CD14-positive monocyte (primary cell): ENCODE measurements around the gene CREB5. TPM values are rescaled to one million over a fixed set of nuclear protein-coding genes. Genes with fewer than 3 reads are reported as not detected.

Experiments
- DNase-seq, 3 donors: peaks; one replicate each; pipeline ENCODE4 v3.0.0-alpha.2; 2011 to 2022
- H2AFZ ChIP-seq: 2 replicates; pipeline ENCODE4 v1.6.0; 2012; ENCODE audit warnings: mild to moderate bottlenecking, low read depth, low read length, inconsistent platforms; ENCODE audit not compliant: insufficient read depth, poor library complexity, severe bottlenecking
- H3K27ac ChIP-seq, 2 donors: 1 replicate in 1 of 2; 2 replicates in 1 of 2; pipeline ENCODE4 v1.5.1; 2012 to 2013; ENCODE audit warnings: low read length in 2 of 2, control low read depth in 1 of 2, inconsistent platforms in 1 of 2, low read depth in 1 of 2, mild to moderate bottlenecking in 1 of 2
- H3K27me3 ChIP-seq, 2 donors: one replicate each; pipeline versions ENCODE4 v1.6.0 to v1.6.1; 2011 to 2013; ENCODE audit warnings: low read length in 2 of 2; ENCODE audit not compliant: control insufficient read depth in 2 of 2, insufficient read depth in 2 of 2
- H3K36me3 ChIP-seq, 2 donors: replicated peaks in 1 of 2; 1 replicate in 1 of 2; 2 replicates in 1 of 2; pipeline versions ENCODE4 v1.5.1 to v1.6.1; 2012 to 2013; ENCODE audit warnings: low read length in 2 of 2, control low read depth in 1 of 2, inconsistent platforms in 1 of 2, mild to moderate bottlenecking in 1 of 2; ENCODE audit not compliant: insufficient read depth in 2 of 2, control insufficient read depth in 1 of 2
- H3K4me1 ChIP-seq, 2 donors: 1 replicate in 1 of 2; 2 replicates in 1 of 2; pipeline versions ENCODE4 v1.5.1 to v1.6.1; 2012 to 2013; ENCODE audit warnings: low read length in 2 of 2, control low read depth in 1 of 2, inconsistent platforms in 1 of 2, mild to moderate bottlenecking in 1 of 2, moderate library complexity in 1 of 2; ENCODE audit not compliant: insufficient read depth in 2 of 2, control insufficient read depth in 1 of 2
- H3K4me2 ChIP-seq: replicated peaks from 2 replicates; pipeline ENCODE3; 2012; ENCODE audit warnings: low read length, moderate library complexity, mild to moderate bottlenecking; ENCODE audit not compliant: poor library complexity, severe bottlenecking; ENCODE audit errors: extremely low read depth
- H3K4me3 ChIP-seq, 3 experiments: fragments of 200-600 bp in 1 of 3; sonication (generic) in 1 of 3; replicated peaks in 1 of 3; 1 replicate in 2 of 3; 2 replicates in 1 of 3; pipeline ENCODE4 v1.5.1; 2011 to 2013; ENCODE audit warnings: low read length in 3 of 3, mild to moderate bottlenecking in 3 of 3, control low read depth in 2 of 3, low read depth in 2 of 3, inconsistent platforms in 1 of 3, moderate library complexity in 1 of 3
- H3K79me2 ChIP-seq: 2 replicates; pipeline ENCODE4 v1.6.0; 2012; ENCODE audit warnings: mild to moderate bottlenecking, control low read depth, inconsistent platforms, low read length, moderate library complexity; ENCODE audit not compliant: insufficient read depth
- H3K9ac ChIP-seq: 2 replicates; pipeline ENCODE4 v1.6.0; 2017; ENCODE audit warnings: low read length, mild to moderate bottlenecking; ENCODE audit not compliant: insufficient read depth, poor library complexity, severe bottlenecking
- H3K9me3 ChIP-seq, 2 donors: replicated peaks in 1 of 2; 1 replicate in 1 of 2; 2 replicates in 1 of 2; pipeline versions ENCODE4 v1.5.1 to v1.6.1; 2012 to 2013; ENCODE audit warnings: low read length in 2 of 2, control low read depth in 1 of 2; ENCODE audit not compliant: control insufficient read depth in 1 of 2, insufficient read depth in 1 of 2
- H4K20me1 ChIP-seq: 2 replicates; pipeline ENCODE4 v1.6.0; 2012; ENCODE audit warnings: mild to moderate bottlenecking, low read length, control low read depth, moderate library complexity; ENCODE audit not compliant: insufficient read depth
- H3K27ac Mint-ChIP-seq, 7 donors: one replicate each; pipeline ENCODE4 v1.8.0; 2020; ENCODE audit warnings: mild to moderate bottlenecking in 7 of 7, mixed read lengths in 7 of 7, moderate library complexity in 6 of 7, inconsistent platforms in 2 of 7
- H3K27me3 Mint-ChIP-seq, 3 donors: one replicate each; pipeline ENCODE4 v1.8.0; 2021 to 2022; ENCODE audit warnings: low read depth in 3 of 3, mild to moderate bottlenecking in 3 of 3, mixed read lengths in 3 of 3, moderate library complexity in 3 of 3, inconsistent platforms in 1 of 3
- H3K36me3 Mint-ChIP-seq, 2 donors: one replicate each; pipeline ENCODE4 v1.8.0; 2020; ENCODE audit warnings: mixed read lengths in 2 of 2, inconsistent platforms in 1 of 2, mild to moderate bottlenecking in 1 of 2
- H3K4me1 Mint-ChIP-seq: one replicate; pipeline ENCODE4 v1.8.0; 2020; ENCODE audit warnings: mild to moderate bottlenecking, mixed read lengths
- H3K4me3 Mint-ChIP-seq, 2 donors: one replicate each; pipeline ENCODE4 v1.8.0; 2020; ENCODE audit warnings: mild to moderate bottlenecking in 2 of 2, mixed read lengths in 2 of 2, moderate library complexity in 1 of 2
- H3K9me3 Mint-ChIP-seq, 7 donors: one replicate each; pipeline ENCODE4 v1.8.0; 2020 to 2022; ENCODE audit warnings: mixed read lengths in 7 of 7, mild to moderate bottlenecking in 6 of 7, moderate library complexity in 6 of 7, inconsistent platforms in 2 of 7
- WGBS: methylation state at CpG from one replicate; pipeline ENCODE4 v1.1.5; 2013; ENCODE audit warnings: missing lambda C conversion rate; ENCODE audit not compliant: insufficient coverage; 5-methylcytosine and 5-hydroxymethylcytosine counted together
- intact Hi-C, 2 donors: fragments of 100-400 bp; cut with micrococcal nuclease; formaldehyde crosslinking; loops; one replicate each; pipeline versions ENCODE4 v1.15.0 to v1.15.1; 2023
- polyA plus RNA-seq, 3 donors: library from polyadenylated mRNA; depleted of rRNA in 1 of 3; unstranded in 2 of 3; stranded (reverse) in 1 of 3; fragments of 300-500 nt in 2 of 3; fragments of >200 nt in 1 of 3; fragmentation: Illumina TruSeq in 2 of 3; gene quantifications; 1 replicate in 2 of 3; 2 replicates in 1 of 3; pipeline ENCODE4 v1.2.3, GENCODE V29; 2012 to 2021
- TF ChIP-seq, protein P1 (sequence below): fragments of 200-600 bp; IDR thresholded peaks from one replicate; pipeline ENCODE4 v1.8.0; 2022; ENCODE audit warnings: antibody characterized with exemption, mild to moderate bottlenecking

The CREB5 gene
- polyA plus RNA-seq, 3 donors, result 25.1 to 72.3 (median 44.2) TPM

DNA sequence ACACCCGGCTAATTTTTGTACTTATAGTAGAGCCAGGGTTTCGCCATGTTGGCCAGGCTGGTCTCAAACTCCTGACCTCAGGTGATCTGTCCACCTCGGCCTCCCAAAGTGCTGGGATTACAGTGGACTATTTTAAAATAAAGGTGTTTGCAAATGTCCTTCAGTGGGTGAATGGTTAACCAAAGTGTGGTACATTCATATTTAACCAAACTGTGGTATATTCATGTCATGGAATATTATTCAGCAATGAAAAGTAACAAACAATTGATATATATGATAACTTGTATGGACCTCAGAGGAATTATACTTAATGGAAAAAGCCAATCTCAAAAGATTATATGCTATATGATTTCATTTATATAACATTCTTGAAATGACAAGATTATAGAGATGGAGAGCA is 190.0 kb downstream of the CREB5 start:
- Mint-ChIP-seq H3K27ac (no peak overlapping the region), H3K4me1 (peaks cover 5% of the 10 kb centered on the region)
- no peaks in the 10 kb centered on the region for H4K20me1 ChIP-seq

DNA sequence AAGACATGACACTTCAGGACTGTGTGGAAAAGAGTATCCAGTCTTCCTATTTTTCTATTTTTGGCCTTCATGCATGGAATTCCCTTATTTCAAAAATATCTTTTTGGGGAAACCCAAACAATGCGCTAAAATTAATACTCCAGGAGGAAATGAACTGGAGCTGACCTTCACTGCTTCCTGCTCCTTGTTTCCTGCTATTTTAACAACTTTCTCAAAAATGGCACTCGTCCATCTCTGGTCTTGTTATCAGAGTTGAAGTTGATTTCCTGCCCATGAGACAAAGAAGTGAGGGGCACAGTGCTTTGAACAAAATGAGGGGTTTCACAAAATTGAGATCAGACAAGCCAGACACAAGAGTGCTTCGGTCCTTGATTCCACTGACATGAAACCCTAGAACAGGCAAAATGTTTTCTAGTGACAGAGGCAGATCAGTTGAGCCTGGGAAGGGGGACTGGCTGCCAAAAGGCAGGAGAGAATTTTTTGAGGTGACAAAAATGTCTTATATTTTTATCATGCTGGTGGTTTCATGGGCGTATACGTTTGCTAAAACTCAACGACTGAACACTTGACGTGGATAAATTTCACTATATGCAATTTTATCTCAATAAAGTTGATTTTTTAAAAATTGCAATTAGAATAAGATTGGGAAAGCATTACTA is 193.2 kb downstream of the CREB5 start:
- no peak overlapping the region for H3K27ac Mint-ChIP-seq
- H3K9ac ChIP-seq, result no peak overlapping the region
- H3K9me3 ChIP-seq, result no peaks in the 10 kb centered on the region
- H3K36me3 Mint-ChIP-seq, result no peaks in the 10 kb centered on the region
- H3K27me3 ChIP-seq, result peaks cover 0 to 2% of the 10 kb centered on the region in 2 donors
- H3K4me2 ChIP-seq, result no peak overlapping the region
- intact Hi-C loops, result no loop called here
- no peaks in the 10 kb centered on the region for H3K79me2 ChIP-seq
- WGBS, result 20% methylated on average over 3 of the region's 7 CpGs
- peaks cover 2 to 13% (median 4%) of the 10 kb centered on the region in 3 donors for H3K27me3 Mint-ChIP-seq
- no peaks in the 10 kb centered on the region for H3K36me3 ChIP-seq
- TF ChIP-seq, protein P1, sequence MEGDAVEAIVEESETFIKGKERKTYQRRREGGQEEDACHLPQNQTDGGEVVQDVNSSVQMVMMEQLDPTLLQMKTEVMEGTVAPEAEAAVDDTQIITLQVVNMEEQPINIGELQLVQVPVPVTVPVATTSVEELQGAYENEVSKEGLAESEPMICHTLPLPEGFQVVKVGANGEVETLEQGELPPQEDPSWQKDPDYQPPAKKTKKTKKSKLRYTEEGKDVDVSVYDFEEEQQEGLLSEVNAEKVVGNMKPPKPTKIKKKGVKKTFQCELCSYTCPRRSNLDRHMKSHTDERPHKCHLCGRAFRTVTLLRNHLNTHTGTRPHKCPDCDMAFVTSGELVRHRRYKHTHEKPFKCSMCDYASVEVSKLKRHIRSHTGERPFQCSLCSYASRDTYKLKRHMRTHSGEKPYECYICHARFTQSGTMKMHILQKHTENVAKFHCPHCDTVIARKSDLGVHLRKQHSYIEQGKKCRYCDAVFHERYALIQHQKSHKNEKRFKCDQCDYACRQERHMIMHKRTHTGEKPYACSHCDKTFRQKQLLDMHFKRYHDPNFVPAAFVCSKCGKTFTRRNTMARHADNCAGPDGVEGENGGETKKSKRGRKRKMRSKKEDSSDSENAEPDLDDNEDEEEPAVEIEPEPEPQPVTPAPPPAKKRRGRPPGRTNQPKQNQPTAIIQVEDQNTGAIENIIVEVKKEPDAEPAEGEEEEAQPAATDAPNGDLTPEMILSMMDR, result no peak
- no peak overlapping the region for H3K4me3 Mint-ChIP-seq
- H3K27ac ChIP-seq, result no peak overlapping the region
- no peak overlapping the region for H2AFZ ChIP-seq
- H3K4me1 ChIP-seq, result no peaks in the 10 kb centered on the region
- H3K9me3 Mint-ChIP-seq, result peaks cover 0 to 4% (median 1%) of the 10 kb centered on the region in 7 donors
- no peak overlapping the region for H3K4me3 ChIP-seq
- H3K4me1 Mint-ChIP-seq, result peaks cover 5% of the 10 kb centered on the region
- H4K20me1 ChIP-seq, result no peaks in the 10 kb centered on the region
- no peak for DNase-seq

More for the DNA sequence above, 190.0 kb downstream of the CREB5 start:
- H3K27me3 ChIP-seq, result peaks cover 0 to 2% of the 10 kb centered on the region in 2 donors
- TF ChIP-seq, protein P1, result no peak
- 100% methylated on average over 2 of the region's 3 CpGs for WGBS
- H2AFZ ChIP-seq, result no peak overlapping the region
- H3K4me1 ChIP-seq, result no peaks in the 10 kb centered on the region
- no peaks in the 10 kb centered on the region for H3K9me3 ChIP-seq
- Mint-ChIP-seq H3K27me3 (peaks cover 0 to 13% (median 13%) of the 10 kb centered on the region in 3 donors), H3K9me3 (peaks cover 0 to 9% (median 4%) of the 10 kb centered on the region in 7 donors), H3K36me3 (no peaks in the 10 kb centered on the region), H3K4me3 (no peak overlapping the region)
- no peaks in the 10 kb centered on the region for H3K79me2 ChIP-seq
- H3K9ac ChIP-seq, result no peak overlapping the region
- H3K4me3 ChIP-seq, result no peak overlapping the region
- H3K36me3 ChIP-seq, result no peaks in the 10 kb centered on the region
- H3K27ac ChIP-seq, result no peak overlapping the region
- DNase-seq, result no peak
- intact Hi-C loops, result no loop called here
- H3K4me2 ChIP-seq, result no peak overlapping the region
